ENCODE measurements around the gene FTCDNL1.

The FTCDNL1 gene

DNA sequence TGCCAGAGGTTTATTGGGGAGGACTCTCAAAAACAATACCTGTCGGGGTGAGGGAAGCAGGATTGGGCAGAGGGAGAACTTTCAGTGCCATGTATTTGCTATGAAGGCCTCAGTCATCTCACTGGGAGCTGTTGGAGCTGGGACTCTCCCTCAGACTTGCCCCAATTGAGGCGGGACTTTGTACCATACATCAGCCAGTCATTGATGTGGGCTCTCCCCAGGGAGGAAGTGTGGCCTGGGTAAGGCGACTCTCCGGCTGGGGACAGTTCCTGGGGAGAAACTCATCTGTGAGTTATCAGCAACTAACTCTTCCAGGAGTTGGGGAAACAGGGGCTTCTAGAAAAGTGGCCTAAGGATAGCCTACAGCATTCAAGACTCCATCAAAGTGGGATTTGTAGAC is 66.5 kb downstream of the FTCDNL1 start:
- no peak overlapping the region for H3K27ac Mint-ChIP-seq
- CTCF ChIA-PET, result no interaction called here
- no peaks in the 10 kb centered on the region for H3K9me3 Mint-ChIP-seq
- DNase-seq, result no peak
- H3K27me3 Mint-ChIP-seq, result peaks cover 3% of the 10 kb centered on the region
- no peaks in the 10 kb centered on the region for H3K4me1 Mint-ChIP-seq
- H3K4me3 Mint-ChIP-seq, result no peak overlapping the region
- no peaks in the 10 kb centered on the region for H3K36me3 Mint-ChIP-seq

DNA sequence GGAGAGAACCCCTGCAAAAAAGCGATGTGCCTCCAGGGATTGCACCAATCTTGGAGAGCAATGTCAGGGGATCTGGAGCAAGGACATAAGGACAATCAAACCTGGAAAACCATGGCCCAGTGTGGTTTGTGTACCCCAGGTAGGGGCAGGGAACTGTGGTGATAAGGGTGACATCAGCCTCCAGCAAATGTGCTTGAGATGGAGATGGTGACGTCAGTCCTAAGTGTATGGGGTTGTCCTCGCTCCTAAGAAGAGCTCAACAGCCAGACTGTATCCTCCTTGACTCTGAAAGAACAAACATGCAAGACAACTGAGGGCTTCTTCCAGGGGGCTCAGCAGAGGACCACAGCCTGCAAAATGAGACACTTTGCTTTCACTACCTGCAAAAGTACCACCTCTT is 71.4 kb downstream of the FTCDNL1 start:
- CTCF ChIA-PET, result no interaction called here
- no peak overlapping the region for H3K4me3 Mint-ChIP-seq
- H3K27ac Mint-ChIP-seq, result no peak overlapping the region
- H3K4me1 Mint-ChIP-seq, result no peaks in the 10 kb centered on the region
- H3K36me3 Mint-ChIP-seq, result no peaks in the 10 kb centered on the region
- DNase-seq, result no peak
- H3K9me3 Mint-ChIP-seq, result no peaks in the 10 kb centered on the region
- H3K27me3 Mint-ChIP-seq, result peaks cover 3% of the 10 kb centered on the region

DNA sequence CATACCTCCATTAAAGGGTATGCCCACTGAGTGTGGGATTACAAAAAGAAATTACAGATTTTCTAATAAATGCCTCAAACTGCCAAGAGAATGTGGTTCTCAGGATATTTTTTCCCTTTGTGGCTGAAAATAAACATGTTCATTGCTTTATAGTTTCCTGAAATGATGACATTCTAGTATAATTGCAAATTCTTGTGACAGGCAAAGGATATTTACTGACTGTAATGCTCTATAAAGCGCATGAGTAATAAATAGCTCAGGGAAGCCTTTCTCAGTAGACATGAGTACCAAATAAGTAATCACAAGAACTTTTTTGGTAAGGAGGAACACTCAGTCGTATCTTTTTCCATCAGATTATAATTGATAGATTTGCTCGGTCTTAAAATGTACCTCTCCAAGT is 72.3 kb downstream of the FTCDNL1 start:
- no peaks in the 10 kb centered on the region for H3K4me1 Mint-ChIP-seq
- no peak for DNase-seq
- H3K27me3 Mint-ChIP-seq, result peaks cover 3% of the 10 kb centered on the region
- no peak overlapping the region for H3K27ac Mint-ChIP-seq
- CTCF ChIA-PET, result interaction anchor here (0.5 kb wide), 1 partner anchor 412 kb away, joined by 3 read pairs; no protein-coding TSS in a partner anchor
- H3K4me3 Mint-ChIP-seq, result no peak overlapping the region
- H3K36me3 Mint-ChIP-seq, result no peaks in the 10 kb centered on the region
- H3K9me3 Mint-ChIP-seq, result no peaks in the 10 kb centered on the region

DNA sequence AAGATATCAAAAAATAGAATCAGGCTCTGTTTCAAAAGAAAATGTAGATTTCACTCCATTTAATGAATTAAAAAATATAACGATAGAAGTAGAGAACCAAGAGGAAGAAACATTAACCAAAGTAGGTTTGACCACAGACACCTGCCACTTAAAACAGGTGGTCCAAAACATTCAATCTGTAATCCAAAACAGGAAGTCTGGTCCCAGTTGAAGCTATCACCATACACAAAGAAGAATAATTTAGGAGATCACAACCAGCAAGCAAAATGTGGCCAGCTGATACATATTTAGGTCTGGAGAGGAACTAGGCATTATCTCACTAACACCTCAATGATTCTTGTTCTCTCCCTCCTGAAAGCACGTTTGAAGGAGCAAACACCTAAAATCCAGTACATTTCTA is 73.1 kb downstream of the FTCDNL1 start:
- Mint-ChIP-seq H3K9me3 (no peaks in the 10 kb centered on the region), H3K4me3 (no peak overlapping the region), H3K27me3 (peaks cover 3% of the 10 kb centered on the region), H3K27ac (no peak overlapping the region), H3K36me3 (no peaks in the 10 kb centered on the region), H3K4me1 (no peaks in the 10 kb centered on the region)
- DNase-seq, result no peak
- CTCF ChIA-PET, result no interaction called here

DNA sequence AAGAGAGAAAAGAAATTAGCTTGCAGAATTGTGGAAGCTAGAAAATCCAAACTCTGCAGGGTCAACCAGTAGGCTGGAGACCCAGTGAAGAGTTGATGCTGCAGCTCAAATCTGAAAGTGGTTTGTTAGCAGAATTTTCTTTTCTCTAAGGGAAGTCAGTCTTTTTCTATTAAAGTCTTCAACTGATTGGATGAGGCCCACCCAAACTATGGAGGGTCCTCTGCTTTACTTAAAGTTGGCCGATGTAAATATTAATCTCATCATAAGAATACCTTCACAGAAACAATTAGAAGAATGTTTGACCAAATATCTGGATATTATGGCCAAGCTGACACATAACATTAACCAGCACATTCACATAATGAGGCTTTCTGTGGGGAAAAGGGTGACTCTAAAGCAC is 73.7 kb downstream of the FTCDNL1 start:
- Mint-ChIP-seq H3K9me3 (no peaks in the 10 kb centered on the region), H3K36me3 (no peaks in the 10 kb centered on the region), H3K27me3 (peaks cover 3% of the 10 kb centered on the region), H3K27ac (no peak overlapping the region), H3K4me3 (no peak overlapping the region), H3K4me1 (no peaks in the 10 kb centered on the region)
- no peak for DNase-seq
- CTCF ChIA-PET, result no interaction called here

DNA sequence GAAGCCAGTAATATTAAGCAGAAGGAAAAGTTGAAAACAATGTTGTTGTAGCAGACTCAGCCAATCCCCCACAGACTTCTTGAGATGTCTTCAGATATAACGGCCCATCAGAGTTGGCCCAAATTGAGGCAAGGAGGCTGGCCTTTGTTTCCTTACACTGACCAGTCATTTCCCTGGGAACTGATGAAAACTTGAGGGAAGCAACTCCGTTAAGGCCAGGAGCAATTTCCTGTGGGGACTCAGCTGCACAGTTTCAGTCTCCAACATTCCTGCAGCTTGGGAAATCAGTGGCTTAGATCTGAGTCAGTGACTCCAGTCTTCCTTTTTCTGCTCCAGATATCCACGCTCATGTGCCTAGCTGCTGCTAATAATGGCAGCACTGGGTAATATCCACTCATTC is 75.7 kb downstream of the FTCDNL1 start:
- Mint-ChIP-seq H3K27ac (no peak overlapping the region), H3K4me3 (no peak overlapping the region), H3K9me3 (no peaks in the 10 kb centered on the region), H3K36me3 (no peaks in the 10 kb centered on the region), H3K4me1 (no peaks in the 10 kb centered on the region), H3K27me3 (peaks cover under 1% of the 10 kb centered on the region)
- CTCF ChIA-PET, result no interaction called here
- DNase-seq, result no peak

DNA sequence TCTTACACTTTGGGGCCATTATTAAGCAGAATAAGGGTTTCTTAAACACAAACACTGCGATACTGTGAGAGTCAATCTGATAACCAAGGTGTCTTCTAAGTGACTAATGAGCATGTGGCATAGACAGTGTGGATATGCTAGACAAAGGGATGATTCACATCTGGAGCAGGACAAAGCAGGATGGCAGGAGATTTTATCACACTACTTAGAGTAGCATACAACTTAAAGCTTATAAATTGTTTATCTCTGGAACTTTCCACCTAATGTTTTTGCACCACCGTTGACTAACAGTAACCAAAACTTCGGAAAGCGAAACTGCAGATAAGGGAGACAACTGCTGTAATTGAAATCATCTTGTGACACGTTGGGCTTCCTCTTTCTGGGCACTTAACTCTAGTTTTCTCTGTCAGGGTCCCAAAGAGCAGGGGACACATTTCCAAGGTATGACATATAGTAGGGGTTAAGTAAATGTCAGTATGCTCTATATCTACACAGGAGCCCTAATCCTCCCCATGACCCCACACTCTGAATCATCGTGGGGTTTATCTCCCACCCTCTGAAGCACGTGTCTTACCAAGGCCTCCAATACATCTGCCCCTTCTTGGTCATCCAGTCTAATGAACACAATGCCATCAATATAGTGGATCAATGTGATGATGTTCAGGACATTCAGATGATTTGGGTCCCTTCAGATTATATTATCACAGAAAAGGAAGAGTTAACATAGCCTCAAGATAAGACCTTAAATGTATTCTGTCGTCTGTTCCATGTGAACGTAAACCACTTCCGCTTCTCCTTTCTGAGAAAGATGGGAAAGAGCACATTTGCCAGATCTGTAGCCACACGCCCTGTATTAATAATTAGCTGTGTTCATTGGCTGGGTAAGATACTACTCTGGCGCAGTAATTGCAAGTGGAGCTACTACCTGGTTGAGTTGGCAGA is 78.7 kb downstream of the FTCDNL1 start:
- Mint-ChIP-seq H3K4me3 (no peak overlapping the region), H3K27me3 (no peaks in the 10 kb centered on the region), H3K36me3 (no peaks in the 10 kb centered on the region), H3K4me1 (no peaks in the 10 kb centered on the region), H3K9me3 (no peaks in the 10 kb centered on the region), H3K27ac (no peak overlapping the region)
- CTCF ChIA-PET, result no interaction called here
- no peak for DNase-seq

DNA sequence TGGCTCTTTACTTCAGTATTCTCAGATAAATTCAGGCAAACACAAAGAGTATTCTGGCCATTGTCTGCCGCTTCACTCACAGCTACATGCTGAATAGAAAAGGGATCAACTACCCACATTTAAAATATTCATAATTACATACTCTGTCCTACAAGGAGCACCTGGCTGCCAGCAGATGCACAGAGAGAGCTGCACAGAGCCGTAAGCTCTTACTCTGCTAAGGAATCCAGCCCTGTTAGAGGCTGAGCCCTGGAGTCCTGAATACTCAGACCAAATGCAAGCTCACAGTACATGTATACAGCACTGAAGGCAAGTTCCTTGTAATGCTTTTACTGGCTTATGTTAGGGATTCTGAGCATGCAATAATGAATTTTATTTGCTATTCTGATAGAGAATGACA is 80.3 kb downstream of the FTCDNL1 start:
- no peak for DNase-seq
- CTCF ChIA-PET, result no interaction called here
- Mint-ChIP-seq H3K4me3 (no peak overlapping the region), H3K27me3 (no peaks in the 10 kb centered on the region), H3K27ac (no peak overlapping the region), H3K4me1 (no peaks in the 10 kb centered on the region), H3K9me3 (no peaks in the 10 kb centered on the region), H3K36me3 (no peaks in the 10 kb centered on the region)

DNA sequence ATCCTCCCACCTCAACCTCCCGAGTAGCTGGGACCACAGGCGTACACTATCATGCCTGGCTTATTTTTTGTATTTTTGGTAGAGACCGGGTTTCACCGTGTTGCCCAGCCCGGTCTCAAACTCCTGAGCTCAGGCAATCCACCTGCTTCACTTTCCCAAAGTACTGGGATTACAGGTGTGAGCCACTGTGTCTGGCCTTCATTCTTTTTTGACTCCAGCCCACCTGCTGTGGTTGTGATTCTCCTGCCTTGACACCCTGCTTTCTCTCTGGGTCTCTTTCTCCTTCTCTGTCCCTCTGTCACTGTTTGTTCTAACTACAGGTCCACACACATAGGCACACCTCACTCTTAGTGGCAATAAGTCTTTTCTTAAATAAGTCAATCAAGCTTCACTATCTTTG is 85.3 kb downstream of the FTCDNL1 start:
- Mint-ChIP-seq H3K4me3 (no peak overlapping the region), H3K4me1 (no peaks in the 10 kb centered on the region), H3K27ac (no peak overlapping the region), H3K36me3 (no peaks in the 10 kb centered on the region), H3K9me3 (no peaks in the 10 kb centered on the region), H3K27me3 (no peaks in the 10 kb centered on the region)
- DNase-seq, result no peak
- CTCF ChIA-PET, result interaction anchor here (1.0 kb wide), 1 partner anchor 26 kb away, joined by 3 read pairs; no protein-coding TSS in a partner anchor

DNA sequence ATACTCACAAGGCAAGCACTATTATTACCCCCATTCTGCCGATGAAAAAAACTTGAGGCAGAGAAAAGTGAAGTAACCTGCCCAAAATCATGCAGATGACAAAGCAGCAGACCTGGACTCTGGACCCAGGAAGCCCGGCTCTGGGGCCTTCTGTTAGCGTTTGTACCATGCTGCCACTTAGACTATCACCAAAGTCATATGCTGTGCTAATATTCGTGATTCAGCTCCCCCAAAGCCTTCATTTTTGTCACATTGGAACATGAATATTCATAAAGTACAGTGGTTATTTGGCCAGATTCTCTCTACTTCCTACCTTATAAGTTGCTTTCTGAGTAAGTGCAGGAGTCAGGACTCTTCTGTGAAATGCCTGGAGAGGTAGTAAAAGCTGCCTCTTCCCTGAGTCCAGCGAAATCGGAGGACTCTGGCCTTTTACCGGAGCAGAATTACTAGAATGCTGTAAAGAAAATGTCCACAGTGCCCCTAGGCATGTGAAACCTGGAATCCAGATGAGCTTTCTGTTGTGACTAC is 86.7 kb downstream of the FTCDNL1 start:
- DNase-seq, result no peak
- CTCF ChIA-PET, result no interaction called here
- Mint-ChIP-seq H3K27ac (no peak overlapping the region), H3K9me3 (no peaks in the 10 kb centered on the region), H3K36me3 (no peaks in the 10 kb centered on the region), H3K4me1 (no peaks in the 10 kb centered on the region), H3K27me3 (no peaks in the 10 kb centered on the region), H3K4me3 (no peak overlapping the region)

DNA sequence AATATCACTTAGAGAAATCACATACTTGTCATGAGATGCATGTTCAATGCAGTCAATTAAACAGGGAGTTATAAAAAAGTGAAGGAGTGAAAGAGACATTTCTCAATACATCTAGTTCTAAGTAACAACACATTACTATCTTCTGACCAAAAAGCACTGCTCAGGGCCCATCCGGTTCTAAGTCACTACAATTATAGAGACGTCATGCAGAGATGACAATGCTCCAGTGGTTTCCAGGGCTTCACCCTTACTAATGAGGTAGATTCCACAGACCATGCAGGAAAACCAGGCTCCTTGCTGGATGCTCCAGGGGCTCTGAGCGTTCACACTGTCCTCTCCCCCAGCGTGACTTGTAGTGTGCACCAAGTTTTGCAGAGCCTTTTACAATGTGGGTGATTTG is 88.0 kb downstream of the FTCDNL1 start:
- no peak for DNase-seq
- no peaks in the 10 kb centered on the region for H3K4me1 Mint-ChIP-seq
- no peak overlapping the region for H3K4me3 Mint-ChIP-seq
- no peaks in the 10 kb centered on the region for H3K36me3 Mint-ChIP-seq
- no peaks in the 10 kb centered on the region for H3K9me3 Mint-ChIP-seq
- CTCF ChIA-PET, result no interaction called here
- no peaks in the 10 kb centered on the region for H3K27me3 Mint-ChIP-seq
- no peak overlapping the region for H3K27ac Mint-ChIP-seq

DNA sequence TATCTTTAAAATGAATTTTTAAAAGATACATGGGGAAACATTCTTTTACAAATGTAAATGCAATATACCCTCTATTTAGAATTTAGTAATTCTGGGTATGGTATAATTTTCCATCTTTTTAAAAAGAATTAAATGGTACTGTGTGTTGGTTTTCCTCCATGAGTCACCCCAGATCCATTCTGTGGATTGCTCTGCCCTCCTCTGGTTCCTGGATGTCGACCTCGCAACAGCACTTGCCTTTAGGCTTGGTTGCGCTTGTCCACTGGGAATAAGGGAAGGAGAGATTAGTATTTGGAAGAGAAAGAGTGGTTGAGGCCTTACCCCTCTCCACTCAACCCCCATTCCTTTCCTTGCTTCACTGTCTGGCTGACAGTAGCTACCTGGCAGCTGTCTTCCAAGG is 90.4 kb downstream of the FTCDNL1 start:
- Mint-ChIP-seq H3K27ac (no peak overlapping the region), H3K4me3 (no peak overlapping the region), H3K9me3 (no peaks in the 10 kb centered on the region), H3K27me3 (no peaks in the 10 kb centered on the region), H3K36me3 (no peaks in the 10 kb centered on the region), H3K4me1 (no peaks in the 10 kb centered on the region)
- CTCF ChIA-PET, result interaction anchor here (1.7 kb wide), 1 partner anchor 20 kb away, joined by 4 read pairs; no protein-coding TSS in a partner anchor
- no peak for DNase-seq

DNA sequence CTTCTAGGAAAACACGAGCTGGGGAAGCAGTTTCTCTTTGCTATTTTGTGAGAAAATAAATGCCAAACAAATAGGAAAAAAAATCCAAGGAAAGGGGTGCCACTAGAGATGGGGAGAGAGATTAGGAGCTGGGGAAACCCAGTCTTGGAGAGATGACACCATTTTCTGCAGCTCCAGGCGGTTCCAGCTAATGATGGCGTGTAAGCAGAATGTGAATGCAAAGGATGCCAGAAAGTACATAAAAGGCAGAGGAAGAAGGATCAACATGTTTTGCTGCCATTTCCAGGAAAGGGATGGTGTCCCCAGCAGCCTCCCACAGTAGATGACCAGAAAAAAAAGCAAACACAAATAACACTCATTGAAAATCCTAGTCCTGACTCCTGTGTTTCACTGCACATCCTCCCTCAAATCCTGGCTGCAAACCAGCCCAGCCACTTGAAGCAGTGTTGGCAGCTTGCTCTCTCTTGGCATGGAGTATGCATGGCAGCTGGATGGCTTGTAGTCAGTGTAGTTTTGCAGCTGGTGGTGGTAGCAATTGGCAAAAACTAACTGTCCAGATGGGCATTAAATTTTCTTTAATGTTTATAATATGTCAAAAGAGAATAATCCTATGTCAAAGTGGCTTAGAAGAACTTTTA is 93.6 kb downstream of the FTCDNL1 start:
- no peak for DNase-seq
- H3K4me3 Mint-ChIP-seq, result no peak overlapping the region
- CTCF ChIA-PET, result no interaction called here
- H3K9me3 Mint-ChIP-seq, result no peaks in the 10 kb centered on the region
- H3K27me3 Mint-ChIP-seq, result peaks cover 7% of the 10 kb centered on the region
- H3K4me1 Mint-ChIP-seq, result no peaks in the 10 kb centered on the region
- H3K36me3 Mint-ChIP-seq, result no peaks in the 10 kb centered on the region
- H3K27ac Mint-ChIP-seq, result no peak overlapping the region

DNA sequence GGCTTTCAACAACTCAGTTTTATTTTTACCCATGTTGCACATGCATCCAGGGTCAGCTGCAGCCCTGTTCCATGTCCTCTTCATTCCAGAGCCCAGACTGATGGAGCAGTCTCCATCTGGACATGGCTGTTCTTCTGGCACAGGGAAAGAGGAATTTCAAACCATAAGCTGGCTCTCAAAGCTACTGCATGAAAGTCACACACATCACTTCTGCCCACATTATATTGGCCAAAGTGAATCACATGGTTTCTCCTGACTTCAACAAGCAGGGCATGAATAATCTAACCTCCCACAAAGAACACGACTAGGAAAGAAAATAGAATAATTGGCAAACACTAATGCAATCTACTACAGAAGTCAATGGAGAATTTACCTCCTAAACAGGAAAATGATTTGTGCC is 94.2 kb downstream of the FTCDNL1 start:
- H3K4me3 Mint-ChIP-seq, result no peak overlapping the region
- CTCF ChIA-PET, result no interaction called here
- H3K36me3 Mint-ChIP-seq, result no peaks in the 10 kb centered on the region
- peaks cover 12% of the 10 kb centered on the region for H3K27me3 Mint-ChIP-seq
- no peaks in the 10 kb centered on the region for H3K4me1 Mint-ChIP-seq
- no peaks in the 10 kb centered on the region for H3K9me3 Mint-ChIP-seq
- DNase-seq, result no peak
- H3K27ac Mint-ChIP-seq, result no peak overlapping the region

DNA sequence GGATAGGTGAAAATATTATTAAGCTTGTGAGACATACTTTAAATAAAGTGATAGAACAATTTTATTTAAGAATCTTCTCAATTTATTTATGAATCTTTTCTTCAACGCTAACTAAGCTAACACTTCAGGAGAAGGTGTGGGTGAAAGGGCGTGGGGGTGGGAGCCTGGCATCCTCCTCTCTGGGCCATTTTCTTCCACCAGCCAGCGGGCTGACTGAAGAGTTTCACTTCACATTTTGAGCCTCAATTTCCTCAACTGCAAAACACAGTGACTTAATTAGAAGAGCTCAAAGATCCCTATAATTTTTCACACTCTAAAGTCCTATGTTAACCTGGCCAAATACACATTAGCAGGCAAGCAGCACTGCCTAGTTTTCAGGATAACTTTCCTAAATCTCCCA is 94.8 kb downstream of the FTCDNL1 start:
- H3K4me1 Mint-ChIP-seq, result no peaks in the 10 kb centered on the region
- no peak for DNase-seq
- peaks cover 12% of the 10 kb centered on the region for H3K27me3 Mint-ChIP-seq
- H3K36me3 Mint-ChIP-seq, result no peaks in the 10 kb centered on the region
- no peak overlapping the region for H3K4me3 Mint-ChIP-seq
- CTCF ChIA-PET, result no interaction called here
- H3K9me3 Mint-ChIP-seq, result no peaks in the 10 kb centered on the region
- no peak overlapping the region for H3K27ac Mint-ChIP-seq

All from activated naive CD4-positive, alpha-beta T cell treated with anti-CD3 and anti-CD28 coated beads, Interleukin-2, amount 10 ng/mL, durations not matched to agents 7 days and 5 days (primary cell).